Peyer's patch (tissue), 4 donors: Measurements from ENCODE around the gene MYO3B. TPM values are rescaled to one million over a fixed set of nuclear protein-coding genes. Genes with fewer than 3 reads are reported as not detected.

Source experiments
- DNase-seq, 3 donors: peaks; one replicate each; pipeline ENCODE4 v3.0.0-alpha.2; 2017 to 2019
- H3K27ac ChIP-seq, 4 donors: fragments of 200-600 bp; sonication (generic); one replicate each; pipeline ENCODE4 v1.5.1; 2016 to 2019
- H3K27me3 ChIP-seq, 2 donors: fragments of 200-600 bp; sonication (generic); one replicate each; pipeline ENCODE4 v1.5.1; 2019
- H3K36me3 ChIP-seq, 3 donors: fragments of 200-600 bp; sonication (generic); one replicate each; pipeline ENCODE4 v1.5.1; 2016 to 2019
- H3K4me1 ChIP-seq, 4 donors: fragments of 200-600 bp; sonication (generic); one replicate each; pipeline ENCODE4 v1.5.1; 2016 to 2019
- H3K4me3 ChIP-seq, 4 donors: fragments of 200-600 bp; sonication (generic); 1 replicate in 3 of 4; 2 replicates in 1 of 4; pipeline ENCODE4 v1.5.1; 2016 to 2019; ENCODE audit warnings: mild to moderate bottlenecking in 1 of 4
- H3K9me3 ChIP-seq, 4 donors: fragments of 200-600 bp; sonication (generic); one replicate each; pipeline ENCODE4 v1.5.1; 2016 to 2019; ENCODE audit warnings: mild to moderate bottlenecking in 1 of 4
- POLR2A ChIP-seq, 2 donors: fragments of 450-650 bp; IDR thresholded peaks; one replicate each; pipeline ENCODE4 v1.5.1; 2017; ENCODE audit warnings: antibody characterized with exemption in 2 of 2, mild to moderate bottlenecking in 2 of 2, moderate library complexity in 2 of 2
- total RNA-seq, 4 donors: library from RNA; depleted of rRNA; stranded (reverse); fragments of >200 nt; gene quantifications; one replicate each; pipeline ENCODE4 v1.1.0, GENCODE V29; 2016
- TF ChIP-seq, protein P1 (sequence below), 6 experiments: fragments of 450-650 bp in 4 of 6; fragments of 200-600 bp in 2 of 6; sonication (generic) in 1 of 6; IDR thresholded peaks; one replicate each; pipeline ENCODE4 v1.5.1; 2017 to 2019; ENCODE audit warnings: antibody characterized with exemption in 6 of 6, mild to moderate bottlenecking in 3 of 6, moderate library complexity in 1 of 6

MYO3B gene
- total RNA-seq, 4 donors from 2014 or later, result not detected

DNA sequence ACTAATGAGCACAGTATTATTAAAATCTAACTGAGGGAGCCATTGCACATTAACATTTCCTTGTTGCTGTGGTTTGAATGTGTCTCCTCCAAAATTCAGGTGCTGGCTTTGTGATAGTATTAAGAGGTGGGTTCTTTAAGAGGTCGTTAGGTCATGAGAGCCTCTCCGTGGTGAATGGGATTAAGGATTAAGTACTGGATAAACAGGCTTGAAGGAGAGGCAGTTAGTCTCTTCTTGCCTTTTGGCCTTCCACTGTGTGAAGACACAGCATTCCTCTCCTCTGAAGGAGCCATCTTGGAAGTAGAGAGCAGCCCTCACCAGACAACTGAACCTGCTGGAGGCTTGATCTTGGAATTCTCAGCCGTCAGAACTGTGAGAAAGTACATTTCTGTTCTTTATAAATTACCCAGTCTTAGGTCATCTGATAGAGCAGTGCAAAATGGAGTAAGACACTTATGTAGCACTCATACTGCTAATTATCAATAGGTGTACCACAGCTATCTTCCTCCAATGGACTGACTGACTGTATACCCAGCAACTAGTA, 182.7 kb downstream of the MYO3B start:
- H3K4me3 ChIP-seq, result no peak overlapping the region
- H3K9me3 ChIP-seq, result no peaks in the 10 kb centered on the region
- H3K27ac ChIP-seq, result no peak overlapping the region
- no peak for DNase-seq
- no peak for TF ChIP-seq POLR2A (IDR thresholded peaks at IDR 0.05)
- TF ChIP-seq, protein P1, sequence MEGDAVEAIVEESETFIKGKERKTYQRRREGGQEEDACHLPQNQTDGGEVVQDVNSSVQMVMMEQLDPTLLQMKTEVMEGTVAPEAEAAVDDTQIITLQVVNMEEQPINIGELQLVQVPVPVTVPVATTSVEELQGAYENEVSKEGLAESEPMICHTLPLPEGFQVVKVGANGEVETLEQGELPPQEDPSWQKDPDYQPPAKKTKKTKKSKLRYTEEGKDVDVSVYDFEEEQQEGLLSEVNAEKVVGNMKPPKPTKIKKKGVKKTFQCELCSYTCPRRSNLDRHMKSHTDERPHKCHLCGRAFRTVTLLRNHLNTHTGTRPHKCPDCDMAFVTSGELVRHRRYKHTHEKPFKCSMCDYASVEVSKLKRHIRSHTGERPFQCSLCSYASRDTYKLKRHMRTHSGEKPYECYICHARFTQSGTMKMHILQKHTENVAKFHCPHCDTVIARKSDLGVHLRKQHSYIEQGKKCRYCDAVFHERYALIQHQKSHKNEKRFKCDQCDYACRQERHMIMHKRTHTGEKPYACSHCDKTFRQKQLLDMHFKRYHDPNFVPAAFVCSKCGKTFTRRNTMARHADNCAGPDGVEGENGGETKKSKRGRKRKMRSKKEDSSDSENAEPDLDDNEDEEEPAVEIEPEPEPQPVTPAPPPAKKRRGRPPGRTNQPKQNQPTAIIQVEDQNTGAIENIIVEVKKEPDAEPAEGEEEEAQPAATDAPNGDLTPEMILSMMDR (IDR thresholded peaks at IDR 0.05), result no peak
- no peaks in the 10 kb centered on the region for H3K27me3 ChIP-seq
- no peaks in the 10 kb centered on the region for H3K36me3 ChIP-seq
- no peaks in the 10 kb centered on the region for H3K4me1 ChIP-seq

GRCh38 chr2:170361090-170361936, 183.4 kb downstream of the MYO3B start:
- no peak overlapping the region for H3K4me3 ChIP-seq

GRCh38 chr2:170362313-170362870, 184.4 kb downstream of the MYO3B start:
- no peak for DNase-seq
- Histone ChIP-seq H3K4me3 (no peak overlapping the region), H3K27me3 (no peaks in the 10 kb centered on the region), H3K27ac (no peak overlapping the region), H3K4me1 (no peaks in the 10 kb centered on the region), H3K9me3 (no peaks in the 10 kb centered on the region), H3K36me3 (no peaks in the 10 kb centered on the region)
- no peak for TF ChIP-seq POLR2A (IDR thresholded peaks at IDR 0.05)
- TF ChIP-seq, protein P1 (IDR thresholded peaks at IDR 0.05), result no peak

More at GRCh38 chr2:170361090-170361936, 183.4 kb downstream of the MYO3B start:
- no peaks in the 10 kb centered on the region for H3K9me3 ChIP-seq
- peak; percentile 18 to 73 (median 46) for DNase-seq
- TF ChIP-seq, protein P1 (IDR thresholded peaks at IDR 0.05), result peak; percentile 9 to 65 (median 57)
- no peak for TF ChIP-seq POLR2A (IDR thresholded peaks at IDR 0.05)
- H3K27me3 ChIP-seq, result no peaks in the 10 kb centered on the region
- H3K36me3 ChIP-seq, result no peaks in the 10 kb centered on the region
- no peak overlapping the region for H3K27ac ChIP-seq
- H3K4me1 ChIP-seq, result no peaks in the 10 kb centered on the region

DNA sequence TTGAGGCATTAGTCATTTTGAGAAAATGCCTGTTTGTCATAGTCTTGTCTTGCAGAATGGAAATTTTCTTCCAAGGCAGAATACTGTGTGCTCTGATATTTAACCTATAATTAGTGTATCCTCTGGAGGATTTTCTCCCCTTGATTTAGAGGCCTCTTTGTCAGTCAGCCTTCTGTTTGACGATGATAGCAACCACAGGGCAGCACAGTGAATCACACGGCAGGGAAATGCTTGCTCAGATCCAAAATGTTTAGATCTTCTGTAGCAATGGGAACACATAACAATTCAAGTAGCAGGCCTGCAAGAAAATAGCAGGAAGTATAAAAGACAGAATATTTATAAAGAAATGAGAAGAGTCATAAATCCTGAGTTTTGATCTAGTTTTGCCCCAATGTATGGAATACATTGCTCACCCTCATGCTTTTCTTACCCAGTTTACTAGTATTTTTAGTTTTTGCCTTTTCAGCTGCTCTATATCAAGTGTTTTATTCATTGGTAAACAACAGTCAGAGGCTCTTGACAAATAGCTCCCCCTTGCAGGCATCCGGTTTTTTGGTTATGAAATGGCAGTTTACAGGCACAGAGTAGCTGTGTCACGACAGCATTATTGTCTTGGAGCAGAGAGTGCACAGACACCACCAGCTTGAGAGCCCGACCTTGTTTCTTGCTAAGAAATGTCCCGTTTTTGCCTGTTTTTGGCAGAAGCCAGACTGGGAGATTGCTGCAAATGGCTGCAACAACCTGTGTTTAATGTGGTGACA, 185.1 kb downstream of the MYO3B start:
- no peaks in the 10 kb centered on the region for H3K36me3 ChIP-seq
- H3K27ac ChIP-seq, result no peak overlapping the region
- DNase-seq, result no peak
- H3K4me1 ChIP-seq, result no peaks in the 10 kb centered on the region
- H3K4me3 ChIP-seq, result no peak overlapping the region
- no peaks in the 10 kb centered on the region for H3K9me3 ChIP-seq
- no peaks in the 10 kb centered on the region for H3K27me3 ChIP-seq
- no peak for TF ChIP-seq POLR2A (IDR thresholded peaks at IDR 0.05)
- TF ChIP-seq, protein P1 (IDR thresholded peaks at IDR 0.05), result no peak

DNA sequence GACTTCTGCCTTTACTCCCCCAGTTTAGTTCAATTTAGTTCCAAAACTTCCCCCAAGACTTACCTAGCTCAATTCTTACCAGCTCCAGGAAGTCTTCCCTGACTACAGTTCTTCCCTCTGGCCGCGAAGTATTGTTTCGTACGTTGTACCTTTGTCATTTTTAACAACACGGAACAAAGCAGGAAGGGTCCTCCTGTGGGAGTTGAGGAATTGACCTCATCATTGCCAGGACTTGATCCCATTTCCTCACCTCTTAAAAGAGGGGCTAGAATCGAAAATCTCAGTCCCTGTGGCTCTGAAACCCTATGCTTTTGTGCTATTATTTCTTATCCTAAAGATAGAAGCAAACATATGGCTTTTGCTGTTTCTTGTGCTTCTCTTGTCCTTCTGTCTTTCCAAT, 187.1 kb downstream of the MYO3B start:
- Histone ChIP-seq H3K4me1 (no peaks in the 10 kb centered on the region), H3K27me3 (no peaks in the 10 kb centered on the region), H3K36me3 (no peaks in the 10 kb centered on the region), H3K27ac (no peak overlapping the region), H3K4me3 (no peak overlapping the region), H3K9me3 (no peaks in the 10 kb centered on the region)
- TF ChIP-seq POLR2A (IDR thresholded peaks at IDR 0.05), result no peak
- TF ChIP-seq, protein P1 (IDR thresholded peaks at IDR 0.05), result no peak
- no peak for DNase-seq
